IMR-90 (cell line): ENCODE data around the gene CTIF.

ENCODE experiments used
- CHD1 ChIP-seq: IDR thresholded peaks from 2 replicates; pipeline ENCODE4 v1.6.1; 2012; ENCODE audit warnings: low read depth, low read length, improper control_type of control experiment
- MXI1 ChIP-seq: IDR thresholded peaks from 2 replicates; pipeline ENCODE4 v1.6.1; 2012; ENCODE audit warnings: low read depth, mild to moderate bottlenecking, low read length, moderate library complexity, borderline replicate concordance
- POLR2A ChIP-seq: IDR thresholded peaks from 2 replicates; pipeline ENCODE4 v1.6.1; 2012; ENCODE audit warnings: mild to moderate bottlenecking, low read depth, low read length
- TF ChIP-seq, protein P1 (sequence below): conservative IDR thresholded peaks from 2 replicates; pipeline ENCODE4 v1.5.1; 2012; ENCODE audit warnings: mild to moderate bottlenecking, low read depth, low read length, improper control_type of control experiment

DNA sequence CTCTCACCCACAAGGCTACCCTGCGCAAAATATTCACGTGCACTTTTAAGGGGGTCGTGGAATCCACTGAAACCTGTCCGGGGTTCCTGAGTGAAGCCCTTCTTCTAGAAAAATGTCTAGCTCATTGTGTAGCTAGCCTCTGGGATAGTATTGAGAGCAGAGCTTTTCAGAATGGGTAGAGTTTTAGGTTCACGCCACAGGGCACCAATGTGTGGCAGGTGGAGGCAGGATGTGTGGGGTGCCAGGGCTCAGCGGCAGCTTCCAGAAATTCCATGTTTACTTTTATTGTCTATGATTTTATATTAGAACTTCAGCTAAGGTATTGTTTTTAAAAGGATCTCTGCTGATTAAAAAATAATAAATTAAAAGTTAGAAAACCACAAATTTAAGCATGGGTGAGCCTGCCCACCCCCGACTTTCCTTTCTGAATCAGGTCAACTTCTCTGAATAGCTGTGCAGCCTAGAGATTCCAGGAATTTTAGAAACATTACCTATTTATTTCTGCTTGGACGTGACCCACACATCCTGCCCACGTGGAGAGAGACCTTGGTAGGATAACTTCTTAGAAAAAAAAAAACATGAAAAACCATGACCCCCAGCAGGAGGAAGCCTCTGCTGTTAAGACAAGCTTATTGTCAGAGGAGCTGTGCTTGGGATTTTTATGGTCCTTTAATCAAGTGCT is 163.7 kb downstream of the CTIF start:
- no peak for TF ChIP-seq POLR2A
- TF ChIP-seq, protein P1, sequence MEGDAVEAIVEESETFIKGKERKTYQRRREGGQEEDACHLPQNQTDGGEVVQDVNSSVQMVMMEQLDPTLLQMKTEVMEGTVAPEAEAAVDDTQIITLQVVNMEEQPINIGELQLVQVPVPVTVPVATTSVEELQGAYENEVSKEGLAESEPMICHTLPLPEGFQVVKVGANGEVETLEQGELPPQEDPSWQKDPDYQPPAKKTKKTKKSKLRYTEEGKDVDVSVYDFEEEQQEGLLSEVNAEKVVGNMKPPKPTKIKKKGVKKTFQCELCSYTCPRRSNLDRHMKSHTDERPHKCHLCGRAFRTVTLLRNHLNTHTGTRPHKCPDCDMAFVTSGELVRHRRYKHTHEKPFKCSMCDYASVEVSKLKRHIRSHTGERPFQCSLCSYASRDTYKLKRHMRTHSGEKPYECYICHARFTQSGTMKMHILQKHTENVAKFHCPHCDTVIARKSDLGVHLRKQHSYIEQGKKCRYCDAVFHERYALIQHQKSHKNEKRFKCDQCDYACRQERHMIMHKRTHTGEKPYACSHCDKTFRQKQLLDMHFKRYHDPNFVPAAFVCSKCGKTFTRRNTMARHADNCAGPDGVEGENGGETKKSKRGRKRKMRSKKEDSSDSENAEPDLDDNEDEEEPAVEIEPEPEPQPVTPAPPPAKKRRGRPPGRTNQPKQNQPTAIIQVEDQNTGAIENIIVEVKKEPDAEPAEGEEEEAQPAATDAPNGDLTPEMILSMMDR: no peak
- TF ChIP-seq MXI1: no peak
- no peak for TF ChIP-seq CHD1
